Pancreas (tissue), 10 donors: ENCODE measurements around the gene GJC1. TPM values are rescaled to one million over a fixed set of nuclear protein-coding genes. Genes with fewer than 3 reads are reported as not detected.

Experiments used
- ATAC-seq, 4 donors: fragments of 200-7000 bp; cut with Tn5 transposase; one replicate each; pipeline versions ENCODE4 v1.8.0 to v1.9.1; 2020; ENCODE audit warnings: mild to moderate bottlenecking in 4 of 4, moderate library complexity in 4 of 4
- DNase-seq, 6 donors: peaks; one replicate each; pipeline ENCODE4 v3.0.0-alpha.2; 2020
- FAIRE-seq: peaks from 2 replicates; lab custom pipeline; 2012; peaks lifted over from hg19 to GRCh38; lab: Jason Lieb, UNC
- H3K27ac ChIP-seq, 4 donors: fragments of 200-600 bp; sonication (generic); 1 replicate in 3 of 4; 2 replicates in 1 of 4; pipeline versions ENCODE4 v1.5.0 to v1.8.0; 2020
- H3K27me3 ChIP-seq, 4 donors: fragments of 200-600 bp; one replicate each; pipeline ENCODE4 v1.8.0; 2021
- H3K36me3 ChIP-seq, 3 donors: fragments of 200-600 bp; sonication (generic) in 1 of 3; one replicate each; pipeline versions ENCODE4 v1.5.0 to v1.8.0; 2020 to 2021
- H3K4me1 ChIP-seq, 3 donors: fragments of 200-600 bp; one replicate each; pipeline ENCODE4 v1.8.0; 2021
- H3K4me3 ChIP-seq, 4 donors: fragments of 200-600 bp; sonication (generic) in 2 of 4; one replicate each; pipeline versions ENCODE4 v1.5.0 to v1.8.0; 2020 to 2021
- H3K9me3 ChIP-seq, 4 donors: fragments of 200-600 bp; one replicate each; pipeline ENCODE4 v1.8.0; 2021
- CTCF ChIP-seq, 4 donors: fragments of 200-600 bp; sonication (generic) in 3 of 4; IDR thresholded peaks; one replicate each; pipeline versions ENCODE4 v1.5.0 to v1.8.0; 2021; ENCODE audit warnings: antibody characterized with exemption in 4 of 4
- WGBS, 2 donors: extraction: QIAGEN DNeasy Blood & Tissue Kit; methylation state at CpG; one replicate each; pipeline ENCODE4 v1.1.7; 2013; 5-methylcytosine and 5-hydroxymethylcytosine counted together
- intact Hi-C, 3 donors: fragments of 100-400 bp; cut with DNase I; formaldehyde crosslinking; loops; one replicate each; pipeline versions ENCODE4 v1.11.1 to v1.14.2; 2022
- polyA plus RNA-seq, 2 donors: library from polyadenylated mRNA; stranded (reverse); fragments of 200-250 nt; gene quantifications; one replicate each; pipeline ENCODE4 v1.2.3, GENCODE V29; 2013
- total RNA-seq, 6 donors: library from RNA; stranded (reverse); fragmentation: NEBNext Ultra II Directional in 4 of 6; extraction: Animal tissue kit (Norgen Biotek cat#: 25700) in 4 of 6; gene quantifications; one replicate each; pipeline versions ENCODE4 v1.2.1 to v1.2.4, GENCODE V29; 2021 to 2023
- donor health status: healthy with polysubstance abuse.
- donor health status: DM: no; HTN: no; CAD: no; lungs with moderate emphysema.
- donor health status: DM: no; HTN: no; CAD: no.
- donor health status: control.
- donor health status: control.
- donor health status: Bipolar disorder and iron deficiency.
- donor health status: DM: yes; HTN: yes; CAD: no.
- donor health status: DM: no; HTN: no; CAD: no.
- donor health status: DM: no; HTN: no; CAD: no.
- donor health status: DM: yes; HTN: yes; CAD: no.

Gene GJC1
- total RNA-seq (1 to 10 TPM in 4 of 6 donors, under 1 TPM in 2; 0.58 to 3.1 (median 1.1) TPM), polyA plus RNA-seq (1 to 10 TPM in 1 of 2 donors, under 1 TPM in 1; 0.84 to 2.0 TPM)

- H3K9me3 ChIP-seq, result no peaks in the 10 kb centered on the region
- WGBS, 2 donors, result 2% methylated on average over 71 to 123 of the region's 123 CpGs
- no peak for FAIRE-seq
- H3K27me3 ChIP-seq, result peaks cover 4 to 56% (median 12%) of the 10 kb centered on the region in 4 donors
- intact Hi-C loops, result no loop called here
- TF ChIP-seq CTCF (IDR thresholded peaks at IDR 0.05), result no peak
- peak in 3 of 4 donors; percentile 12 to 76 (median 50) for ATAC-seq
- H3K4me1 ChIP-seq, result peaks cover 0 to 4% (median 0%) of the 10 kb centered on the region in 3 donors
- peak within 1 kb of the TSS in 1 of 4 donors; percentile 30 for H3K27ac ChIP-seq
- DNase-seq, result peak in 2 of 6 donors; percentile 63 to 66
- peak within 1 kb of the TSS; percentile 10 to 56 (median 34) for H3K4me3 ChIP-seq
- H3K36me3 ChIP-seq, result no peaks in the 10 kb centered on the region
Observed at GRCh38 chr17:44829523-44830358, at the start of gene GJC1. TSS of gene GJC1 (minus strand) at chr17:44830287. CDS start at chr17:44805817, 24,470 bp downstream.

DNA sequence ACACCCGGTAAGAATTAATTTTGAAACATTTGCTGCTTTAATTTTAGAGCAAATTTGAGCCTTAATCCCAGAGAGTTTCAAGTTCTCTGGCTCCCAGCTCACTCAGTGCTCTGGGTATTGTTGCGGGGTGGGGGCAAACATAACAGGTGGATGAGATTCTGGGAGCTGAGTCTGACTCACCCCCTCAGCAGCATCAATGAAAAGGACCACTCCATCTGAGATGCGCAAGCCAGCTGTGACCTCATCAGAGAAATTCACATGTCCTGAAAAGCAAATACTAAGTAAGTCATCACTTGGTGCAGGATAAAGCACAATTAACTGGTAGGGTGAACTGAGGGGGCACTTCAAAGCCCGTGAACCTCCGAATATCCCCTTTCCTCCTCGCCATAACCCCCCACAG lies 49.3 kb upstream of the GJC1 start:
- TF ChIP-seq CTCF (IDR thresholded peaks at IDR 0.05), result no peak
- Histone ChIP-seq H3K27me3 (no peaks in the 10 kb centered on the region), H3K9me3 (no peaks in the 10 kb centered on the region), H3K4me3 (no peak overlapping the region), H3K36me3 (peaks cover 8 to 75% (median 28%) of the 10 kb centered on the region in 3 donors), H3K4me1 (no peaks in the 10 kb centered on the region), H3K27ac (no peak overlapping the region)
- WGBS, 2 donors, result 84 to 96% methylated on average over 6 of the region's 6 CpGs
- DNase-seq, result no peak
- no peak for ATAC-seq
- no peak for FAIRE-seq
- intact Hi-C loops, result no loop called here

DNA sequence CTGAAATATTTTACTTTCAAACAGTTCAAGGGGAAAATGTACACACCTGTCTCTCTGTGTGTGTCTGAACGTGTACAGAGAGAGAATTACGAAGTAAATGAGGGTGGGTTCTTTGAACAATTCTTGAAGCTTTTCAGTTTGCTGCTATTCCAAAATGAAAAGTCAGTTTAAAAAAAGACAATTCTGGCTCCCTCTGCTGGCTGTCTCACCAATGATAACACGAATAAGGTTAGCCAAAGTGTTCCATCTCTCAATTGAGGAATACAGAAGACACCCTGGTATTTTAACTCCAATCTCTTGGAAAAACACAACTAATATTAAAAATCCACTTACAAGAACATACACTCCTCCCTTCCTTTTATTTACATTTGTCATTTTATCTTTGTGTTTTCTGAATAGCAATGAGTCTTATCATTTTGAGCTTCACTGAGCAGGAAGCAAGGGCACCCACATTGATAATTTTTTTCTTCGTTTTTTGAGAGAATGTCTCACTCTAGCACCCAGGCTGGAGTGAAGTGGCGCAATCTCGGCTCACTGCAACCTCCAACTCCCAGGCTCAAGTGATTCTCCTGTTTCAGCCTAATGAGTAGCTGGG lies 48.6 kb upstream of the GJC1 start:
- H3K9me3 ChIP-seq, result no peaks in the 10 kb centered on the region
- no peaks in the 10 kb centered on the region for H3K4me1 ChIP-seq
- H3K27me3 ChIP-seq, result no peaks in the 10 kb centered on the region
- intact Hi-C loops, result no loop called here
- WGBS, 2 donors, result 56 to 57% methylated on average over 6 of the region's 6 CpGs
- no peak for DNase-seq
- peak in 1 of 4 donors; percentile 22 for TF ChIP-seq CTCF (IDR thresholded peaks at IDR 0.05)
- no peak overlapping the region for H3K4me3 ChIP-seq
- H3K36me3 ChIP-seq, result peaks cover 8 to 69% (median 28%) of the 10 kb centered on the region in 3 donors
- no peak overlapping the region for H3K27ac ChIP-seq
- peak; percentile 43 for FAIRE-seq
- ATAC-seq, result peak in 2 of 4 donors; percentile 38

DNA sequence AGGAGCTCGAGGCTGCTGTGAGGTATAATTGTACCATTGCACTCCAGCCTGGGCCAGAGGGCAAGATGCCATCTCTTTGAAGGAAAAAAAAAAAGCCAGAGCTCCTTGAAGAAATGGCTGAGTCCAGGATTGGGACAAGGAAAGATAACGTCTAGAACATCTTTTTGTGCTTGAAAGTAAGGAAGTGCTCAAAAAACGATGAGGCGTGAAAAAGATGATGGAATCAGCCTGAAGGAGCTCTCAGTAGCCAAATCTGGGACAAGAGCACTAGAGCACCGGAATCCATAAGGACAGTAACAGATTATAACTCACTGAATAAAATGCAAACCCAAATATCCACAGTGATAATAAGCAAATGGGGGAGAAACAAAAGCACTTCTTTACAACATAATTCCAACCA lies 47.0 kb upstream of the GJC1 start:
- no peak for TF ChIP-seq CTCF (IDR thresholded peaks at IDR 0.05)
- WGBS, 2 donors, result 79 to 86% methylated on average over 5 of the region's 5 CpGs
- Histone ChIP-seq H3K36me3 (peaks cover 8 to 67% (median 21%) of the 10 kb centered on the region in 3 donors), H3K4me3 (no peak overlapping the region), H3K9me3 (no peaks in the 10 kb centered on the region), H3K27me3 (no peaks in the 10 kb centered on the region), H3K4me1 (no peaks in the 10 kb centered on the region), H3K27ac (no peak overlapping the region)
- no peak for DNase-seq
- ATAC-seq, result no peak
- intact Hi-C loops, result no loop called here
- no peak for FAIRE-seq
